Activated CD8-positive, alpha-beta T cell treated with anti-CD3 and anti-CD28 coated beads for 36 hours (primary cell): ENCODE measurements around the gene DUSP22. TPM values are rescaled to one million over a fixed set of nuclear protein-coding genes. Genes with fewer than 3 reads are reported as not detected.

Experiments
- ATAC-seq: fragments of 200-7000 bp; cut with Tn5 transposase; one replicate; pipeline ENCODE4 v1.10.0; 2021; ENCODE audit warnings: mild to moderate bottlenecking, moderate library complexity
- CTCF ChIA-PET: fragments of 350-600 bp; sonication (Branson Sonifier 250); formaldehyde crosslinking; loops from one replicate; lab custom pipeline; 2021; ENCODE audit warnings: antibody characterized with exemption; lab: Charles Lee
- POLR2A ChIA-PET: fragments of 350-600 bp; sonication (Branson Sonifier 250); formaldehyde crosslinking; loops from one replicate; lab custom pipeline; 2021; ENCODE audit warnings: antibody characterized with exemption; lab: Charles Lee
- DNase-seq: peaks from one replicate; pipeline ENCODE4 v3.0.0-alpha.2; 2020
- H3K27ac Mint-ChIP-seq: one replicate; pipeline ENCODE4 v1.8.0; 2021; ENCODE audit warnings: mild to moderate bottlenecking, mixed read lengths
- H3K27me3 Mint-ChIP-seq: one replicate; pipeline ENCODE4 v1.8.0; 2021; ENCODE audit warnings: mixed read lengths
- H3K36me3 Mint-ChIP-seq: one replicate; pipeline ENCODE4 v1.8.0; 2021; ENCODE audit warnings: low read depth, mixed read lengths
- H3K4me1 Mint-ChIP-seq: one replicate; pipeline ENCODE4 v1.8.0; 2021; ENCODE audit warnings: low read depth, mixed read lengths
- H3K4me3 Mint-ChIP-seq: one replicate; pipeline ENCODE4 v1.8.0; 2021; ENCODE audit warnings: mild to moderate bottlenecking, moderate library complexity, mixed read lengths
- H3K9me3 Mint-ChIP-seq: one replicate; pipeline ENCODE4 v1.8.0; 2021; ENCODE audit warnings: mixed read lengths
- intact Hi-C: fragments of 100-400 bp; cut with micrococcal nuclease; formaldehyde crosslinking; loops from one replicate; pipeline ENCODE4 v1.10.0; 2022
- total RNA-seq, 2 experiments: library from RNA; stranded (reverse); gene quantifications; one replicate each; pipeline ENCODE4 v1.2.3, GENCODE V29; 2021
- TF ChIP-seq, protein P1 (sequence below): fragments of 200-600 bp; IDR thresholded peaks from one replicate; pipeline ENCODE4 v1.8.0; 2022; ENCODE audit warnings: antibody characterized with exemption, mild to moderate bottlenecking

DUSP22 gene
- total RNA-seq, 2 experiments from 2014 or later = 32.5 to 34.2 TPM

DNA sequence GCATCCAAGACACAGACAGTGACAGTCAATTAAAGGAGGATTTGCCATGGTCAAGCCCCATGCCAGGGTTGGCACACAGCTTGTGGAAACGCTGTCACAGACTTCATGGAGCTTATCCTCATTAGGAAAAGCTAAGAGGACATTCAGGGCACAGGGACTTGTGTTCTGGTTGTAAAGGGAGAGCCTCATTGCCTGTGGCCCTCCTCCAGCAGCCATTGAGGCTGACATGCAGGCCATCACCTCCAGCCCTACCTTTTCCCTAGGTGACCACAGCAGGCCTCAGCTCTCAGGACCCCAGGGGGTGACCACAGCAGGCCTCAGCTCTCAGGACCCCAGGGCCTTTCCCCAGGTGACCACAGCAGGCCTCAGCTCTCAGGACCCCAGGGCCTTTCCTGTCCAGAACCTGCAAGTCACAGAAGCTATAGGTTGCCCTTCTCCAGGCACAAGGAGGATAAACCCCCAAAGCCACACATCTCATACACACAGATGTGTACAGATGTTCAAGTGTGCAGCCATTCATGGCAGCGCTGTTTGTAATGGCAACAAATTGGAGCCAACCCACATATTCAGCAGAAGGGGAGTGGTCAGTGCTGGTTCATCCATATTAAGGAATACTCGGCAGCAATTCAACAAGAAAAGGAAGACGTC is 26.1 kb downstream of the DUSP22 start:
- Mint-ChIP-seq H3K27me3 (no peaks in the 10 kb centered on the region), H3K36me3 (peaks cover 4% of the 10 kb centered on the region), H3K4me3 (no peak overlapping the region), H3K9me3 (no peaks in the 10 kb centered on the region), H3K27ac (no peak overlapping the region), H3K4me1 (peaks cover 27% of the 10 kb centered on the region)
- intact Hi-C loops = no loop called here
- TF ChIP-seq, protein P1, sequence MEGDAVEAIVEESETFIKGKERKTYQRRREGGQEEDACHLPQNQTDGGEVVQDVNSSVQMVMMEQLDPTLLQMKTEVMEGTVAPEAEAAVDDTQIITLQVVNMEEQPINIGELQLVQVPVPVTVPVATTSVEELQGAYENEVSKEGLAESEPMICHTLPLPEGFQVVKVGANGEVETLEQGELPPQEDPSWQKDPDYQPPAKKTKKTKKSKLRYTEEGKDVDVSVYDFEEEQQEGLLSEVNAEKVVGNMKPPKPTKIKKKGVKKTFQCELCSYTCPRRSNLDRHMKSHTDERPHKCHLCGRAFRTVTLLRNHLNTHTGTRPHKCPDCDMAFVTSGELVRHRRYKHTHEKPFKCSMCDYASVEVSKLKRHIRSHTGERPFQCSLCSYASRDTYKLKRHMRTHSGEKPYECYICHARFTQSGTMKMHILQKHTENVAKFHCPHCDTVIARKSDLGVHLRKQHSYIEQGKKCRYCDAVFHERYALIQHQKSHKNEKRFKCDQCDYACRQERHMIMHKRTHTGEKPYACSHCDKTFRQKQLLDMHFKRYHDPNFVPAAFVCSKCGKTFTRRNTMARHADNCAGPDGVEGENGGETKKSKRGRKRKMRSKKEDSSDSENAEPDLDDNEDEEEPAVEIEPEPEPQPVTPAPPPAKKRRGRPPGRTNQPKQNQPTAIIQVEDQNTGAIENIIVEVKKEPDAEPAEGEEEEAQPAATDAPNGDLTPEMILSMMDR = no peak
- ChIA-PET CTCF (interaction anchor here (1.4 kb wide), 1 partner anchor 71 kb away, joined by 3 read pairs; no protein-coding TSS in a partner anchor), POLR2A (interaction anchor here (0.8 to 1.0 kb wide), 3 partner anchors 26 to 73 kb away, joined by 3 read pairs; partner anchors contain the start of gene DUSP22)
- no peak for ATAC-seq
- DNase-seq = no peak

DNA sequence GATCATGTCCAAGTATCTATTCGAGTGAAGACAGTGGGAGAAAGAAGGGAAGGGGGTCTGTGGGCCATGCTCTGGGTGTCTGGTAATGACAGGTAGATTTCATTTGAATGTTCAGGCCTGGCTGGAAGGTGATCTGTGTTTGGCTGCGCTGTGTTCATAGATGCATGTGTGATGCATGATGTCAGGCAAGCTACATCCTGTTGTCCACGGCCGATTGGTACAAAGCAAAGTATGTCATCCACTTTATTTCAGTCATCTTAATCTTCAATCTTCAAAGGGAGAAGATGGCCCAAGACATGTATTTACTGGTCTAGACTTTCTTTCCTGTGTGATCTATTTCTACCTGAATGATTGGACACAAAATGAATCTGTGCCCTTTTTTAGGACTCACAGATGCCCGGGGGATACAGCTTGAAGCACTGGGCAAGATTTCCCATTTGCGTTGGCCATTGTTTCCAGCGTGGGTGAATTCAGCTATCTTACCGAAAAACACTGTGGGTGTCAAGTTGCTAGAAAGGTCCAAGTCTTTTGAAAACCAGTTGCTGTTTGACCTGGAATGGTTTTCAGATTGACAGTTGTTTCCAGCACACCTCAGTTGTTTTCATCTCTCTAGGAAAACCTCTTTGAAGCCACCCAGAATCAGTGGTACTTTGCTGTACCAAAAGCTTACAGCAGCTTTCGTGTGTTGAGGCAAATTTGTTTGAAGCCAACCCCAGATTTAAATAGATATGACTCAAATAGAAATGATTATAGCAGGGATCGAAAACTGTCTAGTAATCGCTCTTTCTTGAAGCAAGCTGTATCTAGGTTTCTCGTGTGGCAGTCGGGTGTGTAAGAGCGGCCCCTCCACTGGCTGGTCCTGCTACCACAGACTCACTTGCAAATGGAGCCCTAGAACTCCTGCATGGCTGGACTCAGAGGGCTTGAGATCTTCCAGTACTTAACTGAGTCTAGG is 27.2 kb downstream of the DUSP22 start:
- no peak for DNase-seq
- CTCF ChIA-PET = interaction anchor here (0.9 to 1.2 kb wide), 2 partner anchors 14 to 21 kb away, joined by 3 to 4 read pairs; no protein-coding TSS in a partner anchor
- Mint-ChIP-seq H3K4me3 (no peak overlapping the region), H3K4me1 (peaks cover 26% of the 10 kb centered on the region), H3K9me3 (no peaks in the 10 kb centered on the region), H3K27ac (no peak overlapping the region), H3K27me3 (no peaks in the 10 kb centered on the region), H3K36me3 (peaks cover 4% of the 10 kb centered on the region)
- TF ChIP-seq, protein P1 = no peak
- peak; percentile 46 for ATAC-seq
- intact Hi-C loops = no loop called here
- POLR2A ChIA-PET = interaction anchor here (0.8 to 0.9 kb wide), 3 partner anchors 27 to 73 kb away, joined by 3 read pairs; partner anchors contain the start of gene DUSP22

DNA sequence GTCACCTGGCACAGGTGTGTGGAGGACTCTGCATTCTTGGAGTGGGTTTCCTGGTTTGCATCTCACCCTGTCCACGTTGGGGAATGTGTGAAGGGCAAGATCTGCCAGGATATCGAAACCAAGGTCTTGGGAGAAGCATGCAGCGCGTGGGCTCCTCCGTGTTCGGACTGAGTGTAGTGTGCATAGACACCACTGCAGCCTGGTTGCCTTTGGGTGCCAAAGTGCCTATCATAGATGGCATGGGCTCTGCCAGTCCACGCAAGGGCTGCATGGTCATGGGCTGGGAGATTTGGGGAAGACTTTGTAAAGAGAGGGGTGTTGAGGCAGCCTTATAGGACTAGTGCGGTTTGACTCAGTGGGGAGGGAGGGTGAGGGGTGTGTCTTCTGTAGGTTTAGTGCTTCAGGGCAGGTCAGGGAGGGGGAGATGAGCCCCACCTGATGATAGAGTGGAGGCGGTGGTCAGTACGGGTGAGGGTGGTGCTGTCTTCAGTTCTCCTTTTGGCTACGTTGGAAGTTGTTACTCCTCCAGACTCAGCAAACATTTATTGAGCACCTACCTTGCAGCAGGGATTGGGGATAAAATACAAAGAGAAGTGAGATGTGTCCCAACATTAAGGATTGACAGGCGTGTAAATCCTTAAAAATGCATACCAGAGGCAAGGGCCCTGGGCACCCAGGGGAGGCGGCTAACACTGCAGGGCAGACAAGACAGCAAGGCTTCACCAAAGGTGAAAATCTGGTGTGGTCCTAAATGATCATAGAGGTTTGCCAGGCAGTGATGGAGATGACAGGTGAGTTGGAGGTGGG is 28.3 kb downstream of the DUSP22 start:
- DNase-seq = no peak
- Mint-ChIP-seq H3K27me3 (no peaks in the 10 kb centered on the region), H3K4me3 (no peak overlapping the region), H3K27ac (no peak overlapping the region), H3K4me1 (peaks cover 26% of the 10 kb centered on the region), H3K36me3 (peaks cover 4% of the 10 kb centered on the region), H3K9me3 (no peaks in the 10 kb centered on the region)
- ATAC-seq = no peak
- POLR2A ChIA-PET = interaction anchor here (0.8 to 0.9 kb wide), 2 partner anchors 13 to 72 kb away, joined by 3 read pairs; no protein-coding TSS in a partner anchor
- TF ChIP-seq, protein P1 = no peak
- CTCF ChIA-PET = interaction anchor here (1.4 to 1.7 kb wide), 2 partner anchors 24 to 122 kb away, joined by 4 read pairs; no protein-coding TSS in a partner anchor
- intact Hi-C loops = no loop called here

DNA sequence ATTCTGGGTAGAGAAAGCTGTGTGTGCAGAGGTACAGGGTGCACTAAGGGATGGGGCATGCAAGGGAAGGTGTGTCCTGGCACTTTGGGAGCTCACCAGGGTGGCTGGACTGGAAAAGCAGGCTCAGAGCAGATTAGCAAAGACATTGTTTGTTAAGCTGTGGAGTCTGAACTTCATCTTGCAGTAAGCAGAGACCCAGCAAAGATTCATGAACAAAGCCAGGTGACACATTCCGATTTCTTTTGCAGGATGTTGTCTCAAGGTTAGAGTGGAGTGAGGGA is 28.8 kb downstream of the DUSP22 start:
- Mint-ChIP-seq H3K27me3 (no peaks in the 10 kb centered on the region), H3K27ac (no peak overlapping the region), H3K9me3 (no peaks in the 10 kb centered on the region), H3K4me3 (no peak overlapping the region), H3K36me3 (peaks cover 4% of the 10 kb centered on the region), H3K4me1 (peaks cover 23% of the 10 kb centered on the region)
- TF ChIP-seq, protein P1 = no peak
- ChIA-PET CTCF (interaction anchor here (0.9 to 1.7 kb wide), 3 partner anchors 16 to 123 kb away, joined by 4 read pairs; no protein-coding TSS in a partner anchor), POLR2A (interaction anchor here (0.9 to 1.1 kb wide), 2 partner anchors 10 to 12 kb away, joined by 3 read pairs; no protein-coding TSS in a partner anchor)
- DNase-seq (no peak), ATAC-seq (no peak)
- intact Hi-C loops = no loop called here
